C4-2B (cell line): ENCODE results near the gene CEMIP.

Experiments
- ZFX ChIP-seq: fragments of 450-650 bp; IDR thresholded peaks from 2 replicates; pipeline ENCODE4 v1.6.1; 2017
- TF ChIP-seq, protein P1 (sequence below): fragments of 450-650 bp; conservative IDR thresholded peaks from 2 replicates; pipeline ENCODE4 v1.5.1; 2017; ENCODE audit warnings: mild to moderate bottlenecking

- TF ChIP-seq, protein P1, sequence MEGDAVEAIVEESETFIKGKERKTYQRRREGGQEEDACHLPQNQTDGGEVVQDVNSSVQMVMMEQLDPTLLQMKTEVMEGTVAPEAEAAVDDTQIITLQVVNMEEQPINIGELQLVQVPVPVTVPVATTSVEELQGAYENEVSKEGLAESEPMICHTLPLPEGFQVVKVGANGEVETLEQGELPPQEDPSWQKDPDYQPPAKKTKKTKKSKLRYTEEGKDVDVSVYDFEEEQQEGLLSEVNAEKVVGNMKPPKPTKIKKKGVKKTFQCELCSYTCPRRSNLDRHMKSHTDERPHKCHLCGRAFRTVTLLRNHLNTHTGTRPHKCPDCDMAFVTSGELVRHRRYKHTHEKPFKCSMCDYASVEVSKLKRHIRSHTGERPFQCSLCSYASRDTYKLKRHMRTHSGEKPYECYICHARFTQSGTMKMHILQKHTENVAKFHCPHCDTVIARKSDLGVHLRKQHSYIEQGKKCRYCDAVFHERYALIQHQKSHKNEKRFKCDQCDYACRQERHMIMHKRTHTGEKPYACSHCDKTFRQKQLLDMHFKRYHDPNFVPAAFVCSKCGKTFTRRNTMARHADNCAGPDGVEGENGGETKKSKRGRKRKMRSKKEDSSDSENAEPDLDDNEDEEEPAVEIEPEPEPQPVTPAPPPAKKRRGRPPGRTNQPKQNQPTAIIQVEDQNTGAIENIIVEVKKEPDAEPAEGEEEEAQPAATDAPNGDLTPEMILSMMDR: no peak
- no peak for TF ChIP-seq ZFX
These were observed 178.8 kb downstream of the CEMIP start for GRCh38 chr15:80957976-80958375.
